Breast epithelium (tissue), 3 donors: ENCODE measurements around the gene APOL6.

Source experiments
- CTCF ChIP-seq, 3 donors: fragments of 450-650 bp; IDR thresholded peaks; one replicate each; pipeline ENCODE4 v1.5.1; 2016 to 2017; ENCODE audit warnings: antibody characterized with exemption in 3 of 3, mild to moderate bottlenecking in 3 of 3, moderate library complexity in 3 of 3
- POLR2AphosphoS5 ChIP-seq, 3 donors: sonication (generic); formaldehyde crosslinking; IDR thresholded peaks; one replicate each; pipeline ENCODE4 v1.6.1; 2017; ENCODE audit warnings: antibody characterized with exemption in 3 of 3

GRCh38 chr22:35678836-35679235 lies 30.6 kb downstream of the APOL6 start:
- TF ChIP-seq CTCF (IDR thresholded peaks at IDR 0.05), result no peak
- no peak for TF ChIP-seq POLR2AphosphoS5 (IDR thresholded peaks at IDR 0.05)
